Central memory CD8-positive, alpha-beta T cell (primary cell): ENCODE results near the gene GRM2.
"Not testable (repeated sequence)": the region's sequence is repeated elsewhere in the genome, so short reads cannot be mapped to it uniquely, and the experiment has no call there.

Experiments used
- ATAC-seq: fragments of 150-1000 bp; cut with Tn5 transposase; replicated peaks from 2 replicates; pipeline ENCODE4 v1.10.0; 2022; ENCODE audit warnings: mild to moderate bottlenecking, moderate FRiP score, moderate number of reproducible peaks; ENCODE audit not compliant: poor library complexity, severe bottlenecking; ENCODE audit errors: extremely low read depth
- DNase-seq, 2 donors: peaks; one replicate each; pipeline ENCODE4 v3.0.0; 2021; ENCODE audit warnings: low spot score in 2 of 2
- H3K27ac Mint-ChIP-seq: one replicate; pipeline ENCODE4 v1.8.0; 2022; ENCODE audit warnings: low read depth, mild to moderate bottlenecking, moderate library complexity, mixed read lengths
- H3K27me3 Mint-ChIP-seq: one replicate; pipeline ENCODE4 v1.8.0; 2022; ENCODE audit warnings: mixed read lengths
- H3K36me3 Mint-ChIP-seq: one replicate; pipeline ENCODE4 v1.8.0; 2022; ENCODE audit warnings: mild to moderate bottlenecking, moderate library complexity, mixed read lengths; ENCODE audit not compliant: insufficient read depth
- H3K4me1 Mint-ChIP-seq: one replicate; pipeline ENCODE4 v1.8.0; 2022; ENCODE audit warnings: mixed read lengths
- H3K4me3 Mint-ChIP-seq: one replicate; pipeline ENCODE4 v1.8.0; 2022; ENCODE audit warnings: mild to moderate bottlenecking, moderate library complexity, mixed read lengths
- H3K9me3 Mint-ChIP-seq: one replicate; pipeline ENCODE4 v1.8.0; 2022; ENCODE audit warnings: mixed read lengths

The GRM2 gene

DNA sequence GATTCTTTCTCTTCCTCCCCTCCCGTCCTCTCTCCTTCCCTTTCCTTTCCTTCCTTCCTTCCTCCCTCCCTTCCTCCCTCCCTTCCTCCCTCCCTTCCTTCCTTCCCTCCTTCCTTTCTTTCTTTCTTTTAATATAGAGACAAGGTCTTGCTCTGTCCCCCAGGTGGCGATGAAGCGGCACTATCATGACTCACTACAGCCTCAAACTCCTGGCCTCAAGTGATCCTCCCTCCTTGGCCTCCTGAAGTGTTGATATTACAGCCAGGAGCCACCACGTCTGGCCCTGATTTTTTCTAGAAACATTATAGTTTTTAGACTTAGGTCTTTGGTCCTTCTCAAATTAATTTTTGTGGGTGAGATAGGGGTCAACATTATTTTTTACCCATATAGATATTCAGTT is 15.5 kb downstream of the GRM2 start:
- H3K4me3 Mint-ChIP-seq, result no peak overlapping the region
- H3K36me3 Mint-ChIP-seq, result no peaks in the 10 kb centered on the region
- H3K27me3 Mint-ChIP-seq, result no peaks in the 10 kb centered on the region
- H3K27ac Mint-ChIP-seq, result peak overlapping the region; percentile 78
- ATAC-seq (no peak), DNase-seq (no peak)
- no peaks in the 10 kb centered on the region for H3K9me3 Mint-ChIP-seq
- peaks cover 24% of the 10 kb centered on the region for H3K4me1 Mint-ChIP-seq

DNA sequence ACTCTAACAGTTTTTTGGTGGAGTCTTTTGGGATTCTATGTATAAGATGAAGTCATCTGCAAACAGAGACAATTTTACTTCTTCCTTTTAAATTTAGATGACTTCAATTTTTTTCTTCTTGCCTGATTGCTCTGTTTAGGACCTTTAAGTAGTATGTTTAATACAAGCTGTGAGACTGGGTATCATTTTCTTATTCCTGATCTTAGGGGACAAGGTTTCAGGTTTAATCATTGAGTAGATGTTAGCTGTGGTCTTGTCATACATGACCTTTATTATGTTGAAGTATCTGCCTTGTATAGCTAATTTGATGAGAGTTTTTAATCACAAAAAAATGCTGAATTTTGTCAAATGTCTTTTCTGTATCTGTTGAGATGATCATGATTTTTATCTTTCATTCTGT is 20.6 kb downstream of the GRM2 start:
- Mint-ChIP-seq H3K9me3 (no peaks in the 10 kb centered on the region), H3K36me3 (no peaks in the 10 kb centered on the region), H3K4me3 (no peak overlapping the region), H3K27me3 (no peaks in the 10 kb centered on the region), H3K4me1 (no peaks in the 10 kb centered on the region), H3K27ac (no peak overlapping the region)
- ATAC-seq, result no peak
- no peak for DNase-seq

DNA sequence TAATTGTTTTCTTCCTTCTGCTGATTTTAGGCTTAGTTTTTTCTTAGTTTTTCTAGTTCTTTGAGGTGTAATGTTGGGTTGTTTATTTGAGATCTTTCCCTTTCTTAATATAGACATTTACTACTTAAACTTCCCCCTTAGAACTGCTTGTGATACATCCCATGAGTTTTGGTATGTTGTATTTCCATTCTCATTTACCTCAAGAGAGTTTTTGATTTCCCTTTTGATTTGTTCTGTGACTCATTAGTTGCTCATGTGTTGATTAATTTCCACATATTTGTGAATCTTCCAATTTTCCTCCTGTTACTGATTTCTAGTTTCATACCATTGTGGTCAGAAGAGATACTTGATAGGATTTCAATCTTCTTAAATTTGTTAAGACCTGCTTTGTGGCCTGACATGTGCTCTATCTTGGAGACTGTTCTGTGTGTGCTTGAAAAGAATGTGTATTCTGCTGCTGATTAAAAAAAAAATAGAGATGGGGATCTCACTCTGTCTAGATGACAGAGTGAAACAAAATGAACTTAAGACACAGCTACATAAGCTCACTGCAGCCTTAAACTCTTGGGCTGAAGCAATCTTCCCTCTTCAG is 22.3 kb downstream of the GRM2 start:
- no peak overlapping the region for H3K4me3 Mint-ChIP-seq
- H3K27me3 Mint-ChIP-seq, result no peaks in the 10 kb centered on the region
- DNase-seq (no peak), ATAC-seq (no peak)
- no peak overlapping the region for H3K27ac Mint-ChIP-seq
- H3K36me3 Mint-ChIP-seq, result no peaks in the 10 kb centered on the region
- no peaks in the 10 kb centered on the region for H3K9me3 Mint-ChIP-seq
- H3K4me1 Mint-ChIP-seq, result peaks cover 3% of the 10 kb centered on the region

DNA sequence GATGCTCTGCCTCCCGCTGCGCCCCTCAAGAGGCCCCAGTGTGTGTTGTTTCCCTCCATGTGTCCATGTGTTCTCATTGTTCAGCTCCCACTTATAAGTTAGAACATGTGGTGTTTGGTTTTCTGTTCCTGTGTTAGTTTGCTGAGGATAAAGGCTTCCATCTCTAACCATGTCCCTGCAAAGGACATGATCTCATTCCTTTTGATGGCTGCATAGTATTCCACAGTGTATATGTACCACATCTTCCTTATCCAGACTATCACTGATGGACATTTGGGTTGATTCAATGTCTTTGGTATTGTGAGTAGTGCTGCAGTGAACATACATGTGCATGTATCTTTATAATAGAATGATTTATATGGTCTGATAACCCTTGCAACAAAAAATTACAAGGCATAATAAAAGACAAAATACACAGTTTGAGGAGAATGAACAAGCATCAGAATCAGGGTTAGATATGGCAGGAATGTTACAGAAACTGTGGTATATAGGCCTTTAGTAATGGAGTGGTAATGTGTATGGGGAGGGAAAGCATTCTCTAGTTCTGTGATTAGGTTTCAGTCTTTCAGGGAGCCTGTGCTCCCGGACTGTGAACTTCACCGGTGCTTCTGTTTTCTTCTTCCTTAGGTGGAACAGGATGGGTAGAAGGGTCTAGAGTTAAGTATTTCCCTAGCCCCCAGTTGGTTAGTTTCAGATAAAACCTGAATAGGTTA is 27.1 kb downstream of the GRM2 start:
- H3K4me1 Mint-ChIP-seq, result peaks cover 23% of the 10 kb centered on the region
- ATAC-seq (no peak), DNase-seq (no peak)
- H3K4me3 Mint-ChIP-seq, result no peak overlapping the region
- H3K27me3 Mint-ChIP-seq, result peaks cover 29% of the 10 kb centered on the region
- no peaks in the 10 kb centered on the region for H3K9me3 Mint-ChIP-seq
- no peaks in the 10 kb centered on the region for H3K36me3 Mint-ChIP-seq
- no peak overlapping the region for H3K27ac Mint-ChIP-seq

GRCh38 chr3:51734572-51734907 is 27.7 kb downstream of the GRM2 start:
- no peaks in the 10 kb centered on the region for H3K36me3 Mint-ChIP-seq
- H3K4me3 Mint-ChIP-seq, result peak overlapping the region; percentile 37
- no peak for ATAC-seq
- H3K27ac Mint-ChIP-seq, result no peak overlapping the region
- H3K27me3 Mint-ChIP-seq, result peaks cover 33% of the 10 kb centered on the region
- H3K4me1 Mint-ChIP-seq, result peaks cover 23% of the 10 kb centered on the region
- H3K9me3 Mint-ChIP-seq, result no peaks in the 10 kb centered on the region
- no peak for DNase-seq

DNA sequence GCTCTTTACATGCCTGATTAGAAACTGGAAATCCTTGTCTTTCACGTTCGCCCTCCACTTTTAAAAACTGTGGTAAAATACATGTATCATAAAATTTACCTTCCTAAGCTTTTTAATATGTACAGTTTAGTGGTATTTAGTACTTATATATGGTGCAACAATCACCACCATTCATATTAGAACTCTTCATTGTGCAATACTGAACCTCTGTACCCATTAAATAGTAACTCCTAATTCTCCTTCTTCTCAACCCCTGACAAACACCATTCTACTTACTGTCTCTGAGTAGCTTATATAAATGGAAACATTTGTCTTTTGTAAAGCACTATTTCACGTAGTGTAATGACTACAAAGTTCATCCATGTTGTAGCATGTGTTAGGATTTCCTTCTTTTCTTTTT is 28.2 kb downstream of the GRM2 start:
- Mint-ChIP-seq H3K27ac (no peak overlapping the region), H3K27me3 (peaks cover 33% of the 10 kb centered on the region), H3K36me3 (no peaks in the 10 kb centered on the region), H3K4me3 (peak overlapping the region; percentile 37), H3K4me1 (peaks cover 23% of the 10 kb centered on the region), H3K9me3 (no peaks in the 10 kb centered on the region)
- DNase-seq (no peak), ATAC-seq (no peak)

GRCh38 chr3:51735950-51736349 is 29.1 kb downstream of the GRM2 start:
- peaks cover 23% of the 10 kb centered on the region for H3K4me1 Mint-ChIP-seq
- no peaks in the 10 kb centered on the region for H3K9me3 Mint-ChIP-seq
- no peak for DNase-seq
- H3K4me3 Mint-ChIP-seq, result no peak overlapping the region
- no peaks in the 10 kb centered on the region for H3K36me3 Mint-ChIP-seq
- no peak for ATAC-seq
- H3K27ac Mint-ChIP-seq, result no peak overlapping the region
- H3K27me3 Mint-ChIP-seq, result peaks cover 33% of the 10 kb centered on the region

GRCh38 chr3:51739110-51739509 is 32.2 kb downstream of the GRM2 start:
- H3K27me3 Mint-ChIP-seq, result peaks cover 33% of the 10 kb centered on the region
- no peak overlapping the region for H3K4me3 Mint-ChIP-seq
- DNase-seq (no peak), ATAC-seq (no peak)
- no peak overlapping the region for H3K27ac Mint-ChIP-seq
- no peaks in the 10 kb centered on the region for H3K9me3 Mint-ChIP-seq
- peaks cover 26% of the 10 kb centered on the region for H3K4me1 Mint-ChIP-seq
- H3K36me3 Mint-ChIP-seq, result no peaks in the 10 kb centered on the region

DNA sequence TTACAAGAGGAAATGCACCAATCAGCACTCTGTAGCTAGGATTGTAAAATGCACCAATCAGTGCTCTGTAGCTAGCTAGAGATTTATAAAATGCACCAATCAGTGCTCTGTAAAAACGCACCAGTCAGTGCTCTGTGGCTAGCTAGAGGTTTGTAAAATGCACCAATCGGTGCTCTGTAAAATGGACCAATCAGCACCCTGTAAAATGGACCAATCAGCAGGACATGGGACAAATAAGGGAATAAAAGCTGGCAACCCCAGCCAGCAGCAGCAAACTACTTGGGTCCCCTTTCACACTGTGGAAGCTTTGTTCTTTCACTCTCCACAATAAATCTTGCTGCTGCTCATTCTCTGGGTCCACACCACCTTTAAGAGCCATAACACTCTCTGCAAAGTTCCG is 35.5 kb downstream of the GRM2 start:
- H3K36me3 Mint-ChIP-seq, H3K9me3 Mint-ChIP-seq, H3K4me3 Mint-ChIP-seq, DNase-seq, H3K4me1 Mint-ChIP-seq, H3K27ac Mint-ChIP-seq, ATAC-seq: not testable (repeated sequence)
- H3K27me3 Mint-ChIP-seq, result peaks cover 21% of the 10 kb centered on the region

DNA sequence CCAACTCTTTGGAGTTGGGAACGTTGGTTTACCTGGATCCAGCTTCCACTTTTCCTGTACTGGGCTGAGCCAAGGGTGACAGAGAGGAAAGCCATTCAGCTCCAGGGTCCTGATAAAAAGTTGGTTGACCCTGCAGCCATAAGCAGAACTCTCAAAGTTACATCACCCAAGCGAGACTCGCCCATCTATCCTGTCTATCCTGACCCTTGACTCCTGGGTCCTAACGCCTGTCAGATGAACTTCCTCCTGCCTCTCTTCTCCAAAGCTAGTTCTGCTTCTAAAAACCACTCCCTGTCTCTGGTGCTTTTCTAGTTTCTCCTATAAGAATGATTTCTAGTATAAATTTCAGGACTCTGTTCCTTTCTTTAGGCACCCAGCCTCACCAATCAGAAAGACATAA is 36.1 kb downstream of the GRM2 start:
- not testable (repeated sequence) for H3K36me3 Mint-ChIP-seq, H3K4me3 Mint-ChIP-seq, H3K27ac Mint-ChIP-seq, ATAC-seq, H3K9me3 Mint-ChIP-seq, DNase-seq, H3K4me1 Mint-ChIP-seq
- peaks cover 14% of the 10 kb centered on the region for H3K27me3 Mint-ChIP-seq

DNA sequence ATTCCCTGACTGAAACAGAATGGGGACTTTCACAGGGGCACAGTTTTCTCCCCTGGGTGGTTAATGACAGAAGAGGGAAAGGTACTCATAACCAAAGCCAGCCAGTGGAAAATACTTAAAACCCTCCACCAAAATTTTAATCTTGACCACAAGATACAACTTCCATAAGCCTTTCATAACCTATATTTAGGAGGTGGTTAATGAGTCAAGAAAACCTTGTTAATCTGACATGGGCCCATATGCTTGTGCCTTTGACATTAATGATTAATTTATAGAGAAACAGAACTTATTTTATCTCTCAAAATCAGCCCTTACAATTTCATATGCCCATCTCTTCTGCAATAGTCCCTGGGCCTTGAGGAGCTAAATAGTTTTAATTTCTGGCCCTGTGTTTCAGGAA is 41.0 kb downstream of the GRM2 start:
- ATAC-seq (no peak), DNase-seq (no peak)
- Mint-ChIP-seq H3K4me3 (no peak overlapping the region), H3K36me3 (no peaks in the 10 kb centered on the region), H3K27me3 (no peaks in the 10 kb centered on the region), H3K9me3 (no peaks in the 10 kb centered on the region), H3K4me1 (peaks cover 17% of the 10 kb centered on the region), H3K27ac (no peak overlapping the region)

- Mint-ChIP-seq H3K36me3 (no peaks in the 10 kb centered on the region), H3K4me1 (peaks cover 12% of the 10 kb centered on the region), H3K27me3 (no peaks in the 10 kb centered on the region), H3K4me3 (no peak overlapping the region), H3K27ac (no peak overlapping the region), H3K9me3 (no peaks in the 10 kb centered on the region)
- no peak for ATAC-seq
- DNase-seq, result no peak
Observed at GRCh38 chr3:51748327-51748726, 41.5 kb downstream of the GRM2 start.

DNA sequence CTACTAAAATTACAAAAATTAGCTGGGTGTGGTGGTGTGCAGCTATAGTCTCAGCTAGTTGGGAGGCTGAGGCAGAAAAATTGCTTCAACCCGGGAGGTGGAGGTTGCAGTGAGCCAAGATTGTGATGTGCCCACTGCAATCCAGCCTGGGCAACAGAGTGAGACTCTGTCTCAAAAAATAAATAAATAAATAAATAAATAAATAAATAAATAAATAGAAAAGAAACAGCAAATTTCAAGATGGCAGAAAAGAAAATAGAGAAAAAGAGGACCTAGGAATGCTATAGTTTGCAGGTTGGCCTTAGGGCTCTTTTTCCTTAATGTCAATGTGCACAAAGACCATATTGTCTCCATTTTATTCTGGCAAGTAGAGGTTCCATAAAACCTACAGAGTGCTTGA is 44.0 kb downstream of the GRM2 start:
- Mint-ChIP-seq H3K4me3 (no peak overlapping the region), H3K9me3 (peaks cover under 1% of the 10 kb centered on the region), H3K27ac (no peak overlapping the region), H3K4me1 (peaks cover 11% of the 10 kb centered on the region), H3K36me3 (no peaks in the 10 kb centered on the region), H3K27me3 (peaks cover 6% of the 10 kb centered on the region)
- ATAC-seq (no peak), DNase-seq (no peak)
